TTC549 (cell line): Measurements from ENCODE around the gene FOXP4.
"Not testable (repeated sequence)": the region's sequence is repeated elsewhere in the genome, so short reads cannot be mapped to it uniquely, and the experiment has no call there.

Experiments used
- FAIRE-seq: peaks from 2 replicates; lab custom pipeline; 2012; peaks lifted over from hg19 to GRCh38; lab: Jason Lieb, UNC

FOXP4 gene

DNA sequence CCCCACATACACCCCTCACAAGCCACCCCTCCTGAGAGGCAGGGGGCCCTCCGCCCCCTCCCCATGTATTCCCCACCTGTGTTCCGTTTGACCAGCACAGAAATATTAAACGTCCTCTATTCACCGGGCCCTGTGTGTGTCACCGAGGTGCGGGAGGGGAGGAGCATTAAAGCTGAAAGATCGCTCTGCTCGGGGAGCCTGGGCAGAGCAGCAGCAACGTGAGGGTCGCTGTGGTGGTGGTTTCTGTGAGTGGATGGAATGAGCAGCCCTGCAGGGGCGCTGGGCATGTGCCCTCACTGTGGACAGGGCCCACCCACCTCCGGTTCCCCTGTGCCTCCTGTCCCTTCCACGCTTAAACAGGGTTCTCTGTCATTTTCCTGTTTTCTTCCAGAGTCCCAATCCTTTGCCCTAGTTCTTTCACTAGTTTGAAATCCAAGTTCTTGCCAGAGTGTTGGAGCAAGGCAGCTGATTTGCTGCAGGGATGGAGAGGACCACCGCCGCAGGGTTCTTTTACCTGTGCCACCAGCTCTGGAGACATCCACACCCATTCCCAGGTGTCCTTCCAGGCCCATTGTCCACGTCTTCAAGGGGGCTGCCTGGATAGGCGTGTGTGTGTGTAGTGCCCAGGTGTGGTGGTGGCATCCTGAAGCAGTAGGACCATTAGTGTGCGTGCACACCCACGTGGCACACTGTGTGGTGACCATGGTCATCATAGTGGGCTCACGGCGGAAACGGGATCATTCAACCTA is 54.5 kb downstream of the FOXP4 start:
- FAIRE-seq = no peak

- no peak for FAIRE-seq
Observed at GRCh38 chr6:41601248-41601549, 55.0 kb downstream of the FOXP4 start.

DNA sequence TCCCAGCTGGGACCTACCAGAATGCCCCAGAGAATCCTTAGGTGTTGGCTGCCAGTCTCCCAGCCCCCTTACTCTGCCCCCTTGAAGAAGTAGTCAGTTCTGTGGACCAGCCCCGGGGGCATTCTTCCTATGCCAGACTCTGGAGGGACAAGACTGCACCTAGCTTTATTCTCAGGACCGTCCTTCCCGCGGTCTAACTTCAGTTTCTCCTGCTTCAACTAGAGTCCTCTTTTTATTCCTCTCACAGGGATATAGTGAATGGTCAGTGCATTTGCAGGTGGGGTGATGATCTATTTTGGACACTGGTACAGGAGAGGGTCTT is 56.2 kb downstream of the FOXP4 start:
- no peak for FAIRE-seq

DNA sequence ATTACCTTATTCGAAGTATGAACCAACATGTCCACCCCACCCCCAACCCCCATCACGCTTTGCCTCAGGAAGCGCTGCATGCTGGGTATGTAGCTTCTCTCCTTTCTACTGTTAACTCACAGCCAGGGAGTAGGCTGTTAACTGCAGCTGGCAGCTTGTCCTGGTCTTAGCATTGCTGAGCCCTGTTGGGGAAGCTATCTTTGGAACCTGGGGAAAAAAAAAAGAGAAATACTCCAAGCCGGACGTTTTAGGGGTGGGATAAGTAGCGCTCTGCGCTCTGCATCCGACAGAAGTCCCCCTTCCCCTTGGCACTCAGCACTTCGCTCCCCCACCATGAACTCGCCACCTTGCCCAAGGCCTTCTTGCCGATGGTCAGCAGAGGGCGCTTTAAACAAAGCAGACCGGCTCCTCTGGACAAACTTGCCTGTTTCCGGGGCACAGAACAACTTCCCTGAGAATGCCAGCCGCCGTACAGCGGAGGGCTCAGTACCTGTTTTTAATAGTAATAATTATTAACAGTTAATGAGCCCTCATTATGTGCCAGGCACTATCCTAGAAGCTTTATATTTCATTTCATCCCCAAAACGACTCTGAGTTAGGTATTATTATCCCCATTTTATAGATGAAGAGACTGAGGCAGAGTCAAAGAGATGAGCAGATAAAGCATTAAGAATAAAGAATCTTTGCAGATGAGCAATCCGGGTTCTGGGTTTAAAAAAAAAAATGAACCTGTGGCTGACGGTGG is 56.9 kb downstream of the FOXP4 start:
- peak; percentile 46 for FAIRE-seq

GRCh38 chr6:41604006-41604405 is 57.8 kb downstream of the FOXP4 start:
- no peak for FAIRE-seq

DNA sequence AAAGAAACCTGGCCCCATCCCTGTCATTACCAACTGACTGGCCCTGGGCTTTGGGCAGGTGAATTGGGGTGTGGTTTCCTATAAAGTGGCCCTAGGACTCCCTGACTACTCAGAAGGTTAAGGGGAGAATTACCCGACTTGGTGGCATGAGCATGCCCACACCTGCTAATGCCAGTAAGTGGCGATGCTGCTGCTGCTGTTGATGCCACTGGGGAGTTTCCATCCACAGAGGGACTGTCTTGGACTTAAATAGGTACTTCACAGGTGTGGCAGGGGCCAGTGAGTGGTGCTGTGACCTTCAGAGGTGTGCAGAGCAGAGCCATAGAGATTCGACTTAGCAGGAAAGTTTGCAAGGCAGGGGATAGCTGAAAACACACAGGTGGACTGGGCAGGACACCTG is 59.5 kb downstream of the FOXP4 start:
- FAIRE-seq = no peak

DNA sequence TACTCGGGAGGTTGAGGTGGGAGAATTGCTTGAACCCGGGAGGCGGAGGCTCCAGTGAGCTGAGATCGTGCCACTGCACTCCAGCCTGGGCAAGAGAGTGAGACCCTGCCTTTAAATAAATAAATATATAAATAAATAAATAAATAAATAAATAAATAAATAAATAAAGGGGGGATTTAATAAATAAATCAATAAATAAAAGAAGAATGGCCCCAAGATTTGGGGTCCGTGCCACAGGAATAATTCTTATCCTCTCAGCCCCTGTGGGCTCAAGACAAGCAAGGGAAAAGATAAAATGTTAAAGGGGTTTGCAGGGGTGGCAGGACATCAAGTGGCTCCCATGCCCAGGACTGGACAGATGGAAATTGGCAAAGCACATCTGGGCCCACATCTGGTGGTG is 60.9 kb downstream of the FOXP4 start:
- FAIRE-seq = no peak

- FAIRE-seq = no peak
Observed at GRCh38 chr6:41607736-41608135, 61.6 kb downstream of the FOXP4 start.

DNA sequence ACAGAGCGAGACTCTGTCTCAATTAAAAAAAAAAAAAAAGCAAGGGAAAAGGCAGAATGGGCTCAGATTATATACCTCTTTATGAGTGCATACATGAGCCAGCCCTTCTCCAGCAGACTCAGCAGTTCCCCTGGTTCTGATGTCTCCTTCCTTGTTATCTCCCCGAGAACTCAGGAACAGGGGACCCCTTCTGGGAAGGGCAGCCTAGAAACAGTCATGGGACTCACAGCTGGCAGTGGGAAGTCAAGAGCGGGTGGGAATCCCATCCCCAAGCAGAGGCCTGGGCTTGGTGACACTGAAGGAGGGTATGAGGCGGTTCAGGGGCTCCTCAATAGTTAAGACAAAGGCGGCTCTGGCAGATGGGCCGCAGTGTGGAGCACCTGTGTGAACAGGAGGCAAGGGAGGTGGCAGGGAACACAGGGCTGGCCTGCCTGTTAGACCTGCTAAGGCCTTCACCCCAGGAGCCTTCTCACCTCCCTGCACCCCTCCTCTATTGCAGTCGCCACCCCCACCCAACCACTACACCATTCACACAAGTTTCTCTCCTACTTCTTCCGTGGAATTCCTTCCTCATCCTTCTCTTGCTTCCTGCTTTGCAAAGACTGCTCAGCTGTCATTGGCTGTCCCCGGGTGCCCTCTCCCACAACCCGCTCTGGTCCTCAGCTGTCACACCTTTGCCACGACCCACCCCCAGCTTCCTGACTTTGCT is 62.4 kb downstream of the FOXP4 start:
- FAIRE-seq = no peak

- no peak for FAIRE-seq
Observed at GRCh38 chr6:41614715-41615114, 68.5 kb downstream of the FOXP4 start.

- FAIRE-seq = no peak
Observed at GRCh38 chr6:41615311-41615710, 69.1 kb downstream of the FOXP4 start.

- FAIRE-seq = no peak
Observed at GRCh38 chr6:41618598-41618997, 72.4 kb downstream of the FOXP4 start.

DNA sequence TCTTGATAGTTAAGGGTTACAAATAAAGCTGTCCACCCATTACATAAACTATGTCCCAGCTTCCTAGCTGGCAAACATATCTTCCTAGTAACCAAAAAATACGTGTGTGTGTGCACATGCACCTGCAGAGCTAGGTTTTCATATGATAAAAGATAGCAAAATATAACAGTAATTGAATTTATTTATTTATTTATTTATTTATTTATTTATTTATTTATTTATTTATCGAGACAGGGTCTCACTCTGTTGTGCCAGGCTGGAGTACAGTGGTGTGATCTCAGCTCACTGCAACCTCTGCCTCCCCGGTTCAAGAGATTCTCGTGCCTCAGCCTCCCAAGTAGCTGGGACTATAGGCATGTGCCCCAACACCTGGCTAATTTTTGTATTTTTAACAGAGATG is 73.0 kb downstream of the FOXP4 start:
- not testable (repeated sequence) for FAIRE-seq

- no peak for FAIRE-seq
Observed at GRCh38 chr6:41621367-41621766, 75.2 kb downstream of the FOXP4 start.

DNA sequence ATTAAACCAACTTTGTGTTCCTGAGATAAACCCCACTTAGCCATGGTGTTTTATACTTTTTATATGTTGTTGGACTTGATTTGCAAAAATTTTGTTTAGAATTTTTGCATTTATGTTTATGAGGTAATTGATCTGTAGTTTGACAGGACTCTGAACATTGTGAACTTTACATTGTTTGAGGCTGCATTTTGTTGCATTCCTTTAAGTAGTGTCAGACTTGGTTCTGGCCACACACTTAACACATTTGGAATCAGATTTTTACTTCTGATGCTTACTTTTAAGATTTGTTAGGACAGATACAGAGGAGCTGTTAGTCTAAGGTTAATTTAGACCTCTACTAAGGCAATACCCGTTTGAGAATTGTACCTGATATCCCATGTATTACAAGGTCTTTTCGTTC is 75.6 kb downstream of the FOXP4 start:
- no peak for FAIRE-seq

GRCh38 chr6:41622206-41622988 is 76.2 kb downstream of the FOXP4 start:
- peak; percentile 96 for FAIRE-seq

DNA sequence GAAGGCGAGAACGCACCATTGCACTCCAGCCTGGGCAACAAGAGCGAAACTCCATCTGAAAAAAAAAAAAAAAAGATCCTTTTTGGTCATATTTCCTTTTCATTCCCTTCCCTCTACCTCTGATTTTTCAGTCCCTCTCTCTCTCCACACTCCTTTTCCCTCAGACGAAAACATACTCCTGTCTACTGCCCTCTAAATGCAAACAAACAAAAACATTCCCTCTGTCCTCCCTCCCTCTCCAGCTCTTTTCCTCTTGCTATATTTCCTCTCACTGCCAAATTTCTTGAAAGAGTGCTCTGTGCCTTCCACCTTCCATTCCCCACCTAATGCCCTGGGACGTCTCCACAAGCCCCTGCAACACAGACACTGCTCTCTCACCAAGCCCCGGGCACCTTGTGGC is 77.1 kb downstream of the FOXP4 start:
- no peak for FAIRE-seq

DNA sequence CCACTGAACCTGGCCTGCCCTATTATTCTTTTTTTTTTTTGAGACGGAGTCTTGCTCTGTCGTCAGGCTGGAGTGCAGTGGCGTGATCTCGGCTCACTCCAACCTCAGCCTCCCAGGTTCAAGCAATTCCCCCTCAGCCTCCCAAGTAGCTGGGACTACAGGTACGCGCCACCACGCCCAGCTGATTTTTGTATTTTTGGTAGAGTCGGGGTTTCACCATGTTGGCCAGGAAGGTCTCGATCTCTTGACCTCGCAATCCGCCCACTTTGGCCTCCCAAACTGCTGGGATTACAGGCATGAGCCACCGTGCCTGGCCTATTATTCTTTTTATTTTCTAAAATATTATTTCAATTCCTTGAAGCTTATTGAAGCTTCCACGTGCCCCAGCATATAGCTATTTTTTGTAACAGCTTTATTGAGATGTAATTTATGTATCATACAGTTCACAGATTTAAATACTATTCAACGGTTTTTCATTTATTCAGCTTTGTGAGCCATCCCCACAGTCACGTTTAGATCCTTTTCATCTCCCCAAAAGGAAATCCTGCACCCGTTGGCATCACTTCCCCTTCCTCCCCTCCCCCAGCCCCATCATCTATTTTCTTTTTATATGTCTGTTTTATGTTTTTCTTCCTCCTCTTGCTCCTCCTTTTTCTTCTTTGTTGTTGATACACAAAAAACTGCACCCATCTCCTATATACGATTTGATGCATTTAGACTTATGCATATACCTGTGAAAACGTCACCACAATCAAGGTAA is 78.6 kb downstream of the FOXP4 start:
- no peak for FAIRE-seq

- no peak for FAIRE-seq
Observed at GRCh38 chr6:41625442-41625841, 79.3 kb downstream of the FOXP4 start.

GRCh38 chr6:41626022-41626421 is 79.8 kb downstream of the FOXP4 start:
- no peak for FAIRE-seq

- FAIRE-seq = no peak
Observed at GRCh38 chr6:41626917-41627316, 80.7 kb downstream of the FOXP4 start.

- no peak for FAIRE-seq
Observed at GRCh38 chr6:41629128-41629527, 82.9 kb downstream of the FOXP4 start.
